Keratinocyte (primary cell): ENCODE measurements around the gene ADM. TPM values are rescaled to one million over a fixed set of nuclear protein-coding genes. Genes with fewer than 3 reads are reported as not detected.
A peak's percentile ranks its signal among the peaks of the same experiment; 100 is the strongest.

Experiments used
- DNase-seq: peaks from one replicate; pipeline ENCODE4 v3.0.0-alpha.2; 2011; ENCODE audit warnings: low read depth, missing footprints, low spot score
- FAIRE-seq: peaks from 2 replicates; lab custom pipeline; 2011; peaks lifted over from hg19 to GRCh38; lab: Jason Lieb, UNC
- H2AFZ ChIP-seq: 2 replicates; pipeline ENCODE4 v1.6.0; 2012; ENCODE audit warnings: low read length, control low read depth, inconsistent platforms; ENCODE audit not compliant: control insufficient read depth
- H3K27ac ChIP-seq: 2 replicates; pipeline ENCODE4 v1.5.1; 2011; ENCODE audit warnings: low read length; ENCODE audit not compliant: control insufficient read depth, insufficient read depth
- H3K27me3 ChIP-seq: 3 replicates; pipeline ENCODE4 v1.6.0; 2011; ENCODE audit warnings: low read length; ENCODE audit not compliant: control insufficient read depth, insufficient read depth; ENCODE audit errors: extremely low read depth
- H3K36me3 ChIP-seq, 2 experiments: 2 replicates in 1 of 2; 3 replicates in 1 of 2; pipeline ENCODE4 v1.5.1; 2011; ENCODE audit warnings: low read length in 2 of 2, mild to moderate bottlenecking in 1 of 2; ENCODE audit not compliant: control insufficient read depth in 2 of 2, insufficient read depth in 2 of 2; ENCODE audit errors: extremely low read depth in 1 of 2
- H3K4me1 ChIP-seq: 3 replicates; pipeline ENCODE4 v1.5.1; 2011; ENCODE audit warnings: low read length; ENCODE audit not compliant: control insufficient read depth, insufficient read depth; ENCODE audit errors: extremely low read depth
- H3K4me2 ChIP-seq: 3 replicates; pipeline ENCODE4 v1.6.0; 2011; ENCODE audit warnings: low read depth, low read length; ENCODE audit not compliant: control insufficient read depth, insufficient read depth; ENCODE audit errors: extremely low read depth
- H3K4me3 ChIP-seq, 3 experiments: fragments of 200-600 bp in 1 of 3; sonication (generic) in 1 of 3; 2 replicates in 2 of 3; 3 replicates in 1 of 3; pipeline ENCODE4 v1.5.1; 2011 to 2016; ENCODE audit warnings: low read length in 3 of 3, mild to moderate bottlenecking in 3 of 3, control low read depth in 2 of 3, inconsistent platforms in 1 of 3, low read depth in 1 of 3, mixed read lengths in 1 of 3, mixed run types in 1 of 3, moderate library complexity in 1 of 3; ENCODE audit not compliant: control insufficient read depth in 2 of 3, insufficient read depth in 2 of 3; ENCODE audit errors: extremely low read depth in 1 of 3
- H3K79me2 ChIP-seq: 2 replicates; pipeline ENCODE4 v1.6.0; 2012; ENCODE audit warnings: low read length; ENCODE audit not compliant: control insufficient read depth, insufficient read depth
- H3K9ac ChIP-seq: 3 replicates; pipeline ENCODE4 v1.6.0; 2011; ENCODE audit warnings: low read length; ENCODE audit not compliant: control insufficient read depth, insufficient read depth; ENCODE audit errors: extremely low read depth
- H3K9me1 ChIP-seq: 3 replicates; pipeline ENCODE4 v1.6.0; 2011; ENCODE audit warnings: low read length; ENCODE audit not compliant: control insufficient read depth, insufficient read depth; ENCODE audit errors: extremely low read depth
- H3K9me3 ChIP-seq: 2 replicates; pipeline ENCODE4 v1.5.1; 2012; ENCODE audit warnings: low read depth, low read length; ENCODE audit not compliant: control insufficient read depth
- H4K20me1 ChIP-seq: 3 replicates; pipeline ENCODE4 v1.6.0; 2011; ENCODE audit warnings: low read length; ENCODE audit not compliant: control insufficient read depth, insufficient read depth; ENCODE audit errors: extremely low read depth
- EZH2 ChIP-seq: IDR thresholded peaks from one replicate; pipeline ENCODE4 v1.6.1; 2012; ENCODE audit warnings: inconsistent platforms, mild to moderate bottlenecking, low read length, moderate library complexity
- dilution Hi-C: fragments of 300-500 bp; cut with MboI; formaldehyde crosslinking; loops from one replicate; pipeline ENCODE4 v1.7.0; 2020; ENCODE audit warnings: low sequenced_read_pairs; ENCODE audit not compliant: extremely low pct_ligation_motif_present
- polyA plus RNA-seq, 5 experiments: library from polyadenylated mRNA; depleted of rRNA in 3 of 5; stranded (reverse) in 3 of 5; stranded (forward) in 1 of 5; unstranded in 1 of 5; fragments of >200 nt; gene quantifications; 1 replicate in 1 of 5; 2 replicates in 3 of 5; 3 replicates in 1 of 5; pipeline versions ENCODE4 v1.2.1 to v1.2.3, GENCODE V29; 2011 to 2012; ENCODE audit warnings: missing spikeins in 2 of 5, low read depth in 1 of 5, low replicate concordance in 1 of 5
- small RNA-seq, 3 experiments: library from RNA; depleted of rRNA; stranded (forward); fragments of <200 nt; gene quantifications; one replicate each; pipeline ENCODE3, GENCODE V24; 2012; ENCODE audit warnings: low read depth in 3 of 3, low replicate concordance in 1 of 3; ENCODE audit not compliant: insufficient read length in 3 of 3
- TF ChIP-seq, protein P1 (sequence below), 3 experiments: IDR thresholded peaks in 1 of 3; conservative IDR thresholded peaks in 1 of 3; optimal IDR thresholded peaks in 1 of 3; 2 replicates in 2 of 3; 3 replicates in 1 of 3; pipeline versions ENCODE3 to v1.5.1; 2011; ENCODE audit warnings: low read length in 3 of 3, mild to moderate bottlenecking in 3 of 3, moderate library complexity in 2 of 3, control low read depth in 1 of 3, inconsistent platforms in 1 of 3; ENCODE audit not compliant: insufficient read depth in 2 of 3; ENCODE audit errors: extremely low read depth in 1 of 3

ADM gene
- polyA plus RNA-seq, 1 donor (not counting 4 experiments of a cell fraction or from before 2014, with no cell fraction given) = 57.9 TPM

DNA sequence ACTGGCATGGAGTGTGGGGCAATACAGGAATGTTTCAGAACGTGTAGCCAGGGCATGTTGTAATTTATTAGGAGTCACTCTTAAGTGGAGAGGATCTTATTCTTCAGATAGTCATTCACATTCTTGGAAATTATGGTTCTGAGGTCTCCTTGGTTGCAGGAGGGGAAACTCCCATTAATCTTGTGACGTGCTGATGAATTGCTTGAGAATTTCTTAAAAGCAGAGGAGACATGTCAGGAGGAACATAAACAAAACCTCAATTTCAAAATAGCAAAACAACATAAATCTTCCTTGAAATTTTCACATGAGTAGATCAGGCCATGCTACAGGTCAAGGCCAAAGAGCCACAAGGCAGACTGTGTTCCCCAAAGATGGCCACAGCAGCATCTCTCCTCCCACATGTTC lies 50.4 kb downstream of the ADM start:
- Histone ChIP-seq H3K4me2 (no peak overlapping the region), H2AFZ (peak overlapping the region; percentile 60), H3K79me2 (no peaks in the 10 kb centered on the region), H3K27ac (peak overlapping the region; percentile 28), H4K20me1 (no peaks in the 10 kb centered on the region), H3K9me3 (peaks cover 2% of the 10 kb centered on the region), H3K4me1 (peaks cover 37% of the 10 kb centered on the region), H3K4me3 (no peak overlapping the region), H3K9ac (no peak overlapping the region), H3K9me1 (no peaks in the 10 kb centered on the region), H3K36me3 (no peaks in the 10 kb centered on the region), H3K27me3 (no peaks in the 10 kb centered on the region)
- peak; percentile 35 for DNase-seq
- FAIRE-seq = peak; percentile 67
- TF ChIP-seq, protein P1, sequence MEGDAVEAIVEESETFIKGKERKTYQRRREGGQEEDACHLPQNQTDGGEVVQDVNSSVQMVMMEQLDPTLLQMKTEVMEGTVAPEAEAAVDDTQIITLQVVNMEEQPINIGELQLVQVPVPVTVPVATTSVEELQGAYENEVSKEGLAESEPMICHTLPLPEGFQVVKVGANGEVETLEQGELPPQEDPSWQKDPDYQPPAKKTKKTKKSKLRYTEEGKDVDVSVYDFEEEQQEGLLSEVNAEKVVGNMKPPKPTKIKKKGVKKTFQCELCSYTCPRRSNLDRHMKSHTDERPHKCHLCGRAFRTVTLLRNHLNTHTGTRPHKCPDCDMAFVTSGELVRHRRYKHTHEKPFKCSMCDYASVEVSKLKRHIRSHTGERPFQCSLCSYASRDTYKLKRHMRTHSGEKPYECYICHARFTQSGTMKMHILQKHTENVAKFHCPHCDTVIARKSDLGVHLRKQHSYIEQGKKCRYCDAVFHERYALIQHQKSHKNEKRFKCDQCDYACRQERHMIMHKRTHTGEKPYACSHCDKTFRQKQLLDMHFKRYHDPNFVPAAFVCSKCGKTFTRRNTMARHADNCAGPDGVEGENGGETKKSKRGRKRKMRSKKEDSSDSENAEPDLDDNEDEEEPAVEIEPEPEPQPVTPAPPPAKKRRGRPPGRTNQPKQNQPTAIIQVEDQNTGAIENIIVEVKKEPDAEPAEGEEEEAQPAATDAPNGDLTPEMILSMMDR (optimal IDR thresholded peaks at IDR 0.05 in 1 of 3, IDR thresholded peaks at IDR 0.05 in 1 of 3, conservative IDR thresholded peaks at IDR 0.05 in 1 of 3; ENCODE audit: extremely low read depth in 1 of 3, insufficient read depth in 2 of 3, low read length in 3 of 3) = no peak
- no peak for TF ChIP-seq EZH2
- dilution Hi-C loops = no loop called here

DNA sequence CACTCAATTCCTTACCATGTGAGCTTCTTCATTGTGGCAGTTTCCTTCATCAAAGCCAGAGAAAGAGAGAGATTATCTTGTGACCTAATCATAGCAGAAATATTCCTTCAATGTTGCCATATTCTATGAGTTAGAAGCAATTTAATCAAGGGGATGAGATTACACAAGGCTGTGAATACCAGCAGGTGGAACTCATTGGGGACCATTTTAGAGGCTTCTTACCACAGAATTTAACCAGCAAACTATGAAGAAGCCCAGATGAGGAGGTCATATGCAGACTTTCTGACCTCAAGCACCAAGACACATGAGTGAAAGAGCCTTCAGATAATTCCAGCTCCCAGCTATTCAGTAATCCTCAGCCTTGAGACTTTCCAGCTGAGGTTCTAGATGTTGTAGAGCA lies 51.3 kb downstream of the ADM start:
- no peak overlapping the region for H2AFZ ChIP-seq
- no peak overlapping the region for H3K9ac ChIP-seq
- TF ChIP-seq EZH2 = no peak
- H3K27me3 ChIP-seq = no peaks in the 10 kb centered on the region
- no peak overlapping the region for H3K4me3 ChIP-seq
- H3K4me1 ChIP-seq = peaks cover 29% of the 10 kb centered on the region
- DNase-seq (no peak), FAIRE-seq (no peak)
- no peaks in the 10 kb centered on the region for H3K36me3 ChIP-seq
- H3K79me2 ChIP-seq = no peaks in the 10 kb centered on the region
- peaks cover 2% of the 10 kb centered on the region for H3K9me3 ChIP-seq
- no peak overlapping the region for H3K27ac ChIP-seq
- H4K20me1 ChIP-seq = no peaks in the 10 kb centered on the region
- no peaks in the 10 kb centered on the region for H3K9me1 ChIP-seq
- H3K4me2 ChIP-seq = no peak overlapping the region
- dilution Hi-C loops = no loop called here

Small RNA genes within 50 kb of the gene (small RNA-seq; reads per million reads assigned to genes)
- gene AC080023.2 = 0 to 0.33 (median 0.25) reads per million in 3 experiments

Other genes starting within 250 kb of the ADM start
- 24.2 to 25.0 TPM (median 24.5 TPM) in 3 replicates for gene SBF2, start 10.9 kb upstream of the ADM start, polyA plus RNA-seq
- gene AMPD3, start 150.2 kb downstream of the ADM start, polyA plus RNA-seq = 11.1 to 12.5 TPM (median 11.2 TPM) in 3 replicates
- 27.8 to 59.1 TPM (median 45.2 TPM) in 3 replicates for gene RNF141, start 236.1 kb downstream of the ADM start, polyA plus RNA-seq